Measurements from ENCODE around the gene YWHAB.
"Not testable (repeated sequence)": the region's sequence is repeated elsewhere in the genome, so short reads cannot be mapped to it uniquely, and the experiment has no call there.

Gene YWHAB

GRCh38 chr20:44856856-44857448 is 28.6 kb upstream of the YWHAB start:
- TF ChIP-seq CTCF (conservative IDR thresholded peaks at IDR 0.05) (no peak), ZFX (IDR thresholded peaks at IDR 0.05) (no peak)
- H3K27ac ChIP-seq: no peak overlapping the region

- no peak for TF ChIP-seq ZFX (IDR thresholded peaks at IDR 0.05)
- TF ChIP-seq CTCF (conservative IDR thresholded peaks at IDR 0.05): no peak
- no peak overlapping the region for H3K27ac ChIP-seq
These were observed 26.7 kb upstream of the YWHAB start for GRCh38 chr20:44858606-44859360.

GRCh38 chr20:44861531-44862006 is 23.9 kb upstream of the YWHAB start:
- H3K27ac ChIP-seq: no peak overlapping the region
- TF ChIP-seq CTCF (conservative IDR thresholded peaks at IDR 0.05): no peak
- no peak for TF ChIP-seq ZFX (IDR thresholded peaks at IDR 0.05)

- no peak overlapping the region for H3K27ac ChIP-seq
- TF ChIP-seq ZFX (IDR thresholded peaks at IDR 0.05): no peak
- no peak for TF ChIP-seq CTCF (conservative IDR thresholded peaks at IDR 0.05)
These were observed 23.2 kb upstream of the YWHAB start for GRCh38 chr20:44862286-44862685.

- not testable (repeated sequence) for H3K27ac ChIP-seq
These were observed 22.0 kb upstream of the YWHAB start for GRCh38 chr20:44863365-44864084.

GRCh38 chr20:44864493-44864892 is 21.0 kb upstream of the YWHAB start:
- H3K27ac ChIP-seq: not testable (repeated sequence)

GRCh38 chr20:44866703-44867335 is 18.7 kb upstream of the YWHAB start:
- H3K27ac ChIP-seq: no peak overlapping the region
- TF ChIP-seq ZFX (IDR thresholded peaks at IDR 0.05) (no peak), CTCF (conservative IDR thresholded peaks at IDR 0.05) (no peak)

- no peak for TF ChIP-seq ZFX (IDR thresholded peaks at IDR 0.05)
- TF ChIP-seq CTCF (conservative IDR thresholded peaks at IDR 0.05): no peak
- H3K27ac ChIP-seq: no peak overlapping the region
These were observed 16.0 kb upstream of the YWHAB start for GRCh38 chr20:44869471-44869870.

- H3K27ac ChIP-seq: not testable (repeated sequence)
These were observed 3.1 kb upstream of the YWHAB start for GRCh38 chr20:44882360-44882759.

Data from C4-2B (cell line).